CD4-positive, alpha-beta T cell (primary cell): ENCODE results near the gene SAMD4A. TPM values are rescaled to one million over a fixed set of nuclear protein-coding genes. Genes with fewer than 3 reads are reported as not detected.

Experiments used
- ATAC-seq: fragments of 200-7000 bp; cut with Tn5 transposase; one replicate; pipeline ENCODE4 v1.10.0; 2022; ENCODE audit warnings: mild to moderate bottlenecking; ENCODE audit not compliant: poor library complexity
- CTCF ChIA-PET: fragments of 350-600 bp; sonication (Branson Sonifier 250); formaldehyde crosslinking; loops from one replicate; lab custom pipeline; 2021; ENCODE audit warnings: antibody characterized with exemption, inconsistent platforms; lab: Charles Lee
- POLR2A ChIA-PET: fragments of 350-600 bp; sonication (Branson Sonifier 250); formaldehyde crosslinking; loops from one replicate; lab custom pipeline; 2021; ENCODE audit warnings: antibody characterized with exemption, inconsistent platforms; lab: Charles Lee
- DNase-seq, 14 experiments: peaks; one replicate each; pipeline ENCODE4 v3.0.0-alpha.2; 2013 to 2020; ENCODE audit warnings: mixed read lengths in 2 of 14
- H3K27ac ChIP-seq, 2 donors: one replicate each; pipeline versions ENCODE4 v1.5.1 to v1.7.0; 2013; ENCODE audit warnings: low read length in 2 of 2, low read depth in 1 of 2, mild to moderate bottlenecking in 1 of 2
- H3K27me3 ChIP-seq, 2 experiments: 1 replicate in 1 of 2; 2 replicates in 1 of 2; pipeline versions ENCODE4 v1.6.1 to v1.7.0; 2013; ENCODE audit warnings: low read length in 2 of 2, control low read depth in 1 of 2, mild to moderate bottlenecking in 1 of 2, moderate library complexity in 1 of 2; ENCODE audit not compliant: insufficient read depth in 2 of 2, control insufficient read depth in 1 of 2
- H3K36me3 ChIP-seq: one replicate; pipeline ENCODE4 v1.6.1; 2013; ENCODE audit warnings: low read length, control low read depth; ENCODE audit not compliant: insufficient read depth
- H3K4me1 ChIP-seq: one replicate; pipeline ENCODE4 v1.6.1; 2013; ENCODE audit warnings: low read length, control low read depth; ENCODE audit not compliant: insufficient read depth
- H3K4me3 ChIP-seq: one replicate; pipeline ENCODE4 v1.5.1; 2013; ENCODE audit warnings: mild to moderate bottlenecking, low read length, moderate library complexity
- H3K9me3 ChIP-seq, 2 experiments: 1 replicate in 1 of 2; 2 replicates in 1 of 2; pipeline versions ENCODE4 v1.6.1 to v1.7.0; 2013; ENCODE audit warnings: low read length in 2 of 2, mild to moderate bottlenecking in 2 of 2, control low read depth in 1 of 2, moderate library complexity in 1 of 2; ENCODE audit not compliant: control insufficient read depth in 1 of 2, insufficient read depth in 1 of 2
- H3K27ac Mint-ChIP-seq: one replicate; pipeline ENCODE4 v1.8.0; 2020; ENCODE audit warnings: mixed read lengths
- H3K27me3 Mint-ChIP-seq: one replicate; pipeline ENCODE4 v1.8.0; 2021; ENCODE audit warnings: mixed read lengths
- H3K36me3 Mint-ChIP-seq: one replicate; pipeline ENCODE4 v1.8.0; 2021; ENCODE audit warnings: low read depth, mixed read lengths
- H3K4me1 Mint-ChIP-seq: one replicate; pipeline ENCODE4 v1.8.0; 2021; ENCODE audit warnings: low read depth, mixed read lengths
- H3K4me3 Mint-ChIP-seq: one replicate; pipeline ENCODE4 v1.8.0; 2020; ENCODE audit warnings: mild to moderate bottlenecking, mixed read lengths
- H3K9me3 Mint-ChIP-seq: one replicate; pipeline ENCODE4 v1.8.0; 2020; ENCODE audit warnings: mixed read lengths
- CTCF ChIP-seq: fragments of 200-600 bp; IDR thresholded peaks from one replicate; pipeline ENCODE4 v1.8.0; 2022; ENCODE audit warnings: antibody characterized with exemption, mild to moderate bottlenecking
- intact Hi-C, 2 experiments: fragments of 100-400 bp; cut with DNase I in 1 of 2; cut with micrococcal nuclease in 1 of 2; formaldehyde crosslinking; loops; one replicate each; pipeline versions ENCODE4 v1.15.1 to v1.9.0; 2023 to 2025; cut with DNase I, micrococcal nuclease
- total RNA-seq, 174 experiments: library from RNA in 2 of 174; stranded (reverse) in 2 of 174; gene quantifications; one replicate each; pipeline ENCODE4 v1.2.3 and lab custom pipeline; 2021 to 2026

SAMD4A gene
- total RNA-seq, 2 experiments from 2014 or later, result 1.9 to 2.3 TPM

GRCh38 chr14:54533100-54533499, 33.8 kb upstream of the SAMD4A start:
- no peaks in the 10 kb centered on the region for H3K9me3 Mint-ChIP-seq
- H3K36me3 ChIP-seq, result peaks cover 19% of the 10 kb centered on the region
- H3K4me3 Mint-ChIP-seq, result no peak overlapping the region
- no peaks in the 10 kb centered on the region for H3K27me3 ChIP-seq
- no peak overlapping the region for H3K27ac ChIP-seq
- H3K36me3 Mint-ChIP-seq, result peaks cover 71% of the 10 kb centered on the region
- H3K4me3 ChIP-seq, result no peak overlapping the region
- H3K4me1 ChIP-seq, result no peaks in the 10 kb centered on the region
- no peaks in the 10 kb centered on the region for H3K9me3 ChIP-seq
- no peak for TF ChIP-seq CTCF
- H3K27me3 Mint-ChIP-seq, result no peaks in the 10 kb centered on the region
- CTCF ChIA-PET, result interaction anchor here (0.6 to 1.3 kb wide), 2 partner anchors 11 to 870 kb away, joined by 3 to 5 read pairs; no protein-coding TSS in a partner anchor
- no peak overlapping the region for H3K27ac Mint-ChIP-seq
- DNase-seq, result no peak
- intact Hi-C loops, result no loop called here
- H3K4me1 Mint-ChIP-seq, result no peaks in the 10 kb centered on the region
- no peak for ATAC-seq
- POLR2A ChIA-PET, result no interaction called here

- no peak for TF ChIP-seq CTCF
- ATAC-seq (no peak), DNase-seq (no peak)
- no peak overlapping the region for H3K27ac ChIP-seq
- Mint-ChIP-seq H3K4me1 (no peaks in the 10 kb centered on the region), H3K36me3 (peaks cover 67% of the 10 kb centered on the region), H3K9me3 (no peaks in the 10 kb centered on the region), H3K27ac (no peak overlapping the region), H3K27me3 (no peaks in the 10 kb centered on the region), H3K4me3 (no peak overlapping the region)
- no peaks in the 10 kb centered on the region for H3K9me3 ChIP-seq
- H3K4me1 ChIP-seq, result no peaks in the 10 kb centered on the region
- H3K36me3 ChIP-seq, result peaks cover 16% of the 10 kb centered on the region
- POLR2A ChIA-PET, result interaction anchor here (0.9 kb wide), 1 partner anchor 25 kb away, joined by 3 read pairs; the partner anchor contains the start of gene CGRRF1
- H3K27me3 ChIP-seq, result no peaks in the 10 kb centered on the region
- no peak overlapping the region for H3K4me3 ChIP-seq
- CTCF ChIA-PET, result interaction anchor here (0.6 kb wide), 1 partner anchor 46 kb away, joined by 4 read pairs; no protein-coding TSS in a partner anchor
- intact Hi-C loops, result no loop called here
These were observed 31.8 kb upstream of the SAMD4A start for GRCh38 chr14:54535126-54535525.

- POLR2A ChIA-PET, result no interaction called here
- H3K36me3 Mint-ChIP-seq, result peaks cover 67% of the 10 kb centered on the region
- DNase-seq, result no peak
- no peak overlapping the region for H3K4me3 Mint-ChIP-seq
- no peak overlapping the region for H3K27ac ChIP-seq
- no peaks in the 10 kb centered on the region for H3K27me3 Mint-ChIP-seq
- H3K4me1 Mint-ChIP-seq, result no peaks in the 10 kb centered on the region
- H3K27me3 ChIP-seq, result no peaks in the 10 kb centered on the region
- no peaks in the 10 kb centered on the region for H3K9me3 Mint-ChIP-seq
- TF ChIP-seq CTCF, result no peak
- no peaks in the 10 kb centered on the region for H3K4me1 ChIP-seq
- CTCF ChIA-PET, result interaction anchor here (0.6 kb wide), 2 partner anchors 40 to 46 kb away, joined by 3 to 4 read pairs; no protein-coding TSS in a partner anchor
- no peak overlapping the region for H3K4me3 ChIP-seq
- H3K9me3 ChIP-seq, result no peaks in the 10 kb centered on the region
- ATAC-seq, result no peak
- no peak overlapping the region for H3K27ac Mint-ChIP-seq
- peaks cover 14% of the 10 kb centered on the region for H3K36me3 ChIP-seq
- intact Hi-C loops, result no loop called here
These were observed 31.3 kb upstream of the SAMD4A start for GRCh38 chr14:54535646-54536045.
